SH-SY5Y (cell line): ENCODE results near the gene BUB3.

Experiments used
- GATA2 ChIP-seq: IDR thresholded peaks from 2 replicates; pipeline ENCODE4 v1.6.1; 2011; ENCODE audit warnings: mild to moderate bottlenecking, low read depth, low read length
- GATA3 ChIP-seq: IDR thresholded peaks from 2 replicates; pipeline ENCODE4 v1.6.1; 2011; ENCODE audit warnings: low read depth, mild to moderate bottlenecking, low read length, moderate library complexity

DNA sequence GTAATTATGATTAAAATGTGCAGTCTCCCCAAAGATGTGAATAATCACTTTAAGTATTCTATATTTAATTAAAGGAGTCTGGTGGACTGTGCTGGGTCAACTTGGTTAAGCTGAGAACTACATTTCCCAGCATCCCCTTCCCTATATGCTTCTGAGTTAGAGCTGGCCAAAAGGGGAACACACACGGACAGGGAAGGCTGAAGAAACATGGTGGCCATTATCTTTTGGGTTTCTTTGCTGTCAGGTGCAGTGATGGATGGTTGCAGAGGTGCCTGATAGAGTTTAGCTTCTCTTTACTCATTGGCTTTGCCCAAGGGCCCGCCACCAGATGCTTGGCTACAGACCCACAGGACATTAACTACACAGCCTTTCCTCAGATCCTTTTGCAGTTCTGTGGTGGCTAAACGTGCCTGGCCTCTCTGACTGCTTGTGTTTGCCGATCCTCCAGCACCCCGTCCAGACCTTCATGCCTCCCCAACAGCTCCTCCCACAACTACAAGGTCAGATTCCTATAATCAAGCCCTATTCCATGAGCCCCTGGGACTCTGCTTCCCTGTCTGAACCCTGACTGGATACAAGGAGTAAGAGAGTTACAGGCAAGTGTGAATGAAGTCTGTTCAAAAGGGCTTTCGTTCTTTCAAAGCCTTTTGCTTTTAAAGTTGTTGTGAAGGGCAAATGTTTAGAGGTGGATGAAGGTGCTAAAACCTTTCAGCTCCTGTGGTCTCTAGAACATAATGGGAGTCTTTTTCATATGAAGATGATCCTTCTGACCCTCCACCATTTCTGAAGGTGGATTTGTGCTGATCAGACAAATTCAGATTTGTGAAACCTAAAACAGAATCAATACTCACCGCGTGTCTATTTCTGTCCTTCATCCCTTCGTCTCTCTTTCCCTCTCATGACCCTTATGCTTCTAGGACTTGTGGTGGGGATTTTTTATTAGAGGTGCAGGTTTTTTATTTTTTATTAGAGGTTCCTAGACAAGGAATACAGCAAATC lies 21.5 kb downstream of the BUB3 start:
- no peak for TF ChIP-seq GATA2
- TF ChIP-seq GATA3 = no peak
